PFSK-1 (cell line): ENCODE results near the gene PYDC2. TPM values are rescaled to one million over a fixed set of nuclear protein-coding genes. Genes with fewer than 3 reads are reported as not detected.

Experiments
- FOXP2 ChIP-seq: optimal IDR thresholded peaks from 2 replicates; pipeline ENCODE3; 2011; ENCODE audit warnings: borderline replicate concordance, control low read depth, inconsistent platforms; ENCODE audit not compliant: insufficient read depth; ENCODE audit errors: extremely low read length, extremely low read depth
- POLR2AphosphoS5 ChIP-seq: IDR thresholded peaks from 2 replicates; pipeline ENCODE4 v1.6.1; 2012; ENCODE audit warnings: low read depth, mild to moderate bottlenecking, control low read depth, low read length, moderate library complexity
- SIN3A ChIP-seq: IDR thresholded peaks from 2 replicates; pipeline ENCODE4 v1.6.1; 2012; ENCODE audit warnings: mild to moderate bottlenecking, low read length, moderate library complexity, borderline replicate concordance; ENCODE audit not compliant: insufficient read depth
- TAF1 ChIP-seq: IDR thresholded peaks from 2 replicates; pipeline ENCODE4 v1.6.1; 2012; ENCODE audit warnings: low read length, control low read depth, borderline replicate concordance; ENCODE audit not compliant: insufficient read depth
- polyA plus RNA-seq: library from polyadenylated mRNA; unstranded; fragments of >200 nt; gene quantifications from one replicate; pipeline ENCODE4 v1.2.1, GENCODE V29; 2012; ENCODE audit warnings: low read depth, missing spikeins; ENCODE audit not compliant: insufficient read length
- TF ChIP-seq, protein P1 (sequence below), 2 experiments: IDR thresholded peaks; 2 replicates each; pipeline versions ENCODE4 v1.6.1 to v1.8.0; 2011 to 2012; ENCODE audit warnings: low read depth in 2 of 2, low read length in 2 of 2, control low read depth in 1 of 2, inconsistent platforms in 1 of 2, mild to moderate bottlenecking in 1 of 2, moderate library complexity in 1 of 2; ENCODE audit not compliant: insufficient read depth in 1 of 2

PYDC2 gene
- not detected for polyA plus RNA-seq

DNA sequence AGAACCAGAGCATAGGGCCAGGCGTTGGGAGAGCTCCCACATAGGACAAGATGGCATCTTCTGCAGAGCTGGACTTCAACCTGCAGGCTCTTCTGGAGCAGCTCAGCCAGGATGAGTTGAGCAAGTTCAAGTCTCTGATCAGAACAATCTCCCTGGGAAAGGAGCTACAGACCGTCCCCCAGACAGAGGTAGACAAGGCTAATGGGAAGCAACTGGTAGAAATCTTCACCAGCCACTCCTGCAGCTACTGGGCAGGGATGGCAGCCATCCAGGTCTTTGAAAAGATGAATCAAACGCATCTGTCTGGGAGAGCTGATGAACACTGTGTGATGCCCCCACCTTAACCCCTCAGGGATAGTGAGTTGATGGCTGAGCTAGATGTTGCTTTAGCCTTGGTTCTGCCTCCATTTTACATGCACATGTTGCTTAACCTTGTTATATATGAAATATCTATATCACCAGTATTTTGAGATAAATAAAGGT lies at the start of gene PYDC2:
TSS of gene PYDC2 (plus strand) at position 51 of the 483 bp plus-strand sequence. CDS start at position 51, 0 bp downstream.
- TF ChIP-seq, protein P1, sequence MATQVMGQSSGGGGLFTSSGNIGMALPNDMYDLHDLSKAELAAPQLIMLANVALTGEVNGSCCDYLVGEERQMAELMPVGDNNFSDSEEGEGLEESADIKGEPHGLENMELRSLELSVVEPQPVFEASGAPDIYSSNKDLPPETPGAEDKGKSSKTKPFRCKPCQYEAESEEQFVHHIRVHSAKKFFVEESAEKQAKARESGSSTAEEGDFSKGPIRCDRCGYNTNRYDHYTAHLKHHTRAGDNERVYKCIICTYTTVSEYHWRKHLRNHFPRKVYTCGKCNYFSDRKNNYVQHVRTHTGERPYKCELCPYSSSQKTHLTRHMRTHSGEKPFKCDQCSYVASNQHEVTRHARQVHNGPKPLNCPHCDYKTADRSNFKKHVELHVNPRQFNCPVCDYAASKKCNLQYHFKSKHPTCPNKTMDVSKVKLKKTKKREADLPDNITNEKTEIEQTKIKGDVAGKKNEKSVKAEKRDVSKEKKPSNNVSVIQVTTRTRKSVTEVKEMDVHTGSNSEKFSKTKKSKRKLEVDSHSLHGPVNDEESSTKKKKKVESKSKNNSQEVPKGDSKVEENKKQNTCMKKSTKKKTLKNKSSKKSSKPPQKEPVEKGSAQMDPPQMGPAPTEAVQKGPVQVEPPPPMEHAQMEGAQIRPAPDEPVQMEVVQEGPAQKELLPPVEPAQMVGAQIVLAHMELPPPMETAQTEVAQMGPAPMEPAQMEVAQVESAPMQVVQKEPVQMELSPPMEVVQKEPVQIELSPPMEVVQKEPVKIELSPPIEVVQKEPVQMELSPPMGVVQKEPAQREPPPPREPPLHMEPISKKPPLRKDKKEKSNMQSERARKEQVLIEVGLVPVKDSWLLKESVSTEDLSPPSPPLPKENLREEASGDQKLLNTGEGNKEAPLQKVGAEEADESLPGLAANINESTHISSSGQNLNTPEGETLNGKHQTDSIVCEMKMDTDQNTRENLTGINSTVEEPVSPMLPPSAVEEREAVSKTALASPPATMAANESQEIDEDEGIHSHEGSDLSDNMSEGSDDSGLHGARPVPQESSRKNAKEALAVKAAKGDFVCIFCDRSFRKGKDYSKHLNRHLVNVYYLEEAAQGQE (IDR thresholded peaks at IDR 0.05; ENCODE audit: insufficient read depth in 1 of 2, low read depth in 2 of 2, low read length in 2 of 2): no peak
- no peak for TF ChIP-seq POLR2AphosphoS5
- no peak for TF ChIP-seq TAF1
- no peak for TF ChIP-seq SIN3A
- TF ChIP-seq FOXP2: no peak

DNA sequence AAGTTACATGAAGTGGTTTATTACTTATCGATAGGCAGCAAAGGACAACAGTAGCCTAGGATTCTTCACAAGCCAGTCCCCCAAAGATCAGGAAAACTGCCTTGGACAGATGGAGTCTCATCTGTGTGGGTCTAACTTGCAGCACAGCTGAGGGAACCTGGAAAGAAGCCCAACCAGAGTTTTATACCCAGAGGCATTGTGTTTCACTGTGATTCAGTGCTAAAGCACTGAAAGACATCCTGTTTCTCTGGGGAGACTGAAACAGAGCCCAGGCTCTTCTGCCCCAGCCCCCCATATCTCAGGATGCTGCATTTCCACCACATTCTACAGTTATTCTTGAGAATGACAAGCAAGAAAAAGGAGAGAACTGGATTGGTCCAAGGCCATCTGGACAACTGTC lies 48.2 kb upstream of the PYDC2 start:
- TF ChIP-seq, protein P1 (IDR thresholded peaks at IDR 0.05; ENCODE audit: insufficient read depth in 1 of 2, low read depth in 2 of 2, low read length in 2 of 2): no peak
- TF ChIP-seq SIN3A: no peak
- TF ChIP-seq FOXP2: no peak
- TF ChIP-seq TAF1: no peak
- no peak for TF ChIP-seq POLR2AphosphoS5

DNA sequence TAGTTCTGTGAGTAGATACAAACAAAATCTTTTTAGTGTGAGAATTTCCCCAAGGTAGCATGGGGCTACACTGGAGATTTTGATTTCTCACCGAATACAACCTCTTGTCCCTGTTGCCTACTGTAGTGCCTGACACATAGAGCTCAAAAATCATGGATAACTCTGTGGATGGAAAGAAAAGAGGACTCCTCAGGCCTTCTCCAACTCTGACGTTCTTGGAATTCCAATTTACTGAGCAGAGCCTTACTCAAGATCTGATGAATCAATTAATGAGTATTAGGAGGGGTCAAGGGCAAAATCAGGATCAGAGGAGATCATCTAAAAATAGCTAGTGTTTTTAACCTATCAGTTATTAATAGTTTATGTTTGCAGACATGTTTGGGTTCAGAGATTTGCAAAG lies 46.7 kb upstream of the PYDC2 start:
- TF ChIP-seq FOXP2: no peak

DNA sequence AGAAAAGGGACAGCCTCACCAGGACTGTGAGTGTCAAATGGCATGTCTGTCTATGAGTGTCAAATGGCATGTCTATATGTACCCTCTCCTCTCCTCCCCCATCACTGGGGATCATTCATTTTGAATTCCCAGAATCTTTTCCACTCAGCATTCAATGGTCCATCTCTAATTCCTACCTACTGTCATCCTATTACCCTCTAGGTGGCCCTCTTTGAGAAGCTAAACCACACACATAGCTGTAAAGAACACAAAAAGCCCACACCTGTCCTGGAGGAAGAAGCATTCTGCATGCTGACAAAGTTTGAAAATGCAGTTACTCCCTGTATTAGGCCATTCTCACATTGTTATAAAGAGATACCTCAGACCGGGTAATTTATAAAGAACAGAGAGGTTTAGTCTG lies 46.2 kb upstream of the PYDC2 start:
- TF ChIP-seq FOXP2 (no peak), POLR2AphosphoS5 (no peak), SIN3A (no peak), TAF1 (no peak)
- TF ChIP-seq, protein P1 (IDR thresholded peaks at IDR 0.05; ENCODE audit: insufficient read depth in 1 of 2, low read depth in 2 of 2, low read length in 2 of 2): no peak

DNA sequence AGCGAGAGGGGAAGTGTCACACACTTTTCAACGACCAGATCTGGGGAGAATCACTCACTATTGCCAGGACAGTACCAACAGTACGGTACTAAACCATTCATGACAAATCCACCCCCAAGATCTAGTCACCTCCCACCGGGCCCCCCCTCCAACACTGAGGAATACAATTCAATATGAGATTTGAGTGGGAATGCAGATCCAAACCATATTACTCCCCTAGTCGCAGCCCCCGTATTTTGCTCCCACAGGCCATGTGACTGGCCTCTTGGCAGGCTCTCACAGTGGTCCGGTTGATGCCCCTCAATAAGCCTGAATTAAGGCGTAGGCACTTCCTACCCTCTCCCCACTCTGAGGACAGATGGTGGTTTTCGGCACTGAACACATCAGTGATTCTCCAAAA lies 45.4 kb upstream of the PYDC2 start:
- TF ChIP-seq SIN3A (no peak), TAF1 (no peak), FOXP2 (no peak), POLR2AphosphoS5 (no peak)
- TF ChIP-seq, protein P1 (IDR thresholded peaks at IDR 0.05; ENCODE audit: insufficient read depth in 1 of 2, low read depth in 2 of 2, low read length in 2 of 2): no peak
